GM06990 (cell line): ENCODE data around the gene RBFOX1.

Experiments used
- DNase-seq: peaks from one replicate; pipeline ENCODE4 v3.0.0-alpha.2; 2011; ENCODE audit not compliant: insufficient read length; ENCODE audit errors: extremely low read depth
- H3K27me3 ChIP-seq: replicated peaks from 2 replicates; pipeline ENCODE4 v1.6.0; 2011; ENCODE audit warnings: low read length; ENCODE audit not compliant: control insufficient read depth, insufficient read depth
- H3K36me3 ChIP-seq: 2 replicates; pipeline ENCODE4 v1.5.1; 2011; ENCODE audit warnings: low read length; ENCODE audit not compliant: control insufficient read depth, insufficient read depth
- H3K4me3 ChIP-seq: replicated peaks from 2 replicates; pipeline ENCODE4 v1.5.1; 2011; ENCODE audit warnings: low read depth, mild to moderate bottlenecking, control low read depth, low read length
- CTCF ChIP-seq: IDR thresholded peaks from 2 replicates; pipeline ENCODE4 v1.5.1; 2011; ENCODE audit warnings: low read length, control low read depth, mild to moderate bottlenecking, inconsistent platforms; ENCODE audit not compliant: insufficient read depth, poor library complexity, severe bottlenecking

Gene RBFOX1

GRCh38 chr16:7640334-7640733 lies 307.7 kb downstream of the RBFOX1 start:
- no peaks in the 10 kb centered on the region for H3K36me3 ChIP-seq
- H3K27me3 ChIP-seq = no peaks in the 10 kb centered on the region
- no peak for TF ChIP-seq CTCF
- DNase-seq = no peak
- no peak overlapping the region for H3K4me3 ChIP-seq

GRCh38 chr16:7644176-7644575 lies 311.5 kb downstream of the RBFOX1 start:
- DNase-seq = no peak
- no peak for TF ChIP-seq CTCF
- Histone ChIP-seq H3K27me3 (no peaks in the 10 kb centered on the region), H3K4me3 (no peak overlapping the region), H3K36me3 (no peaks in the 10 kb centered on the region)

- no peaks in the 10 kb centered on the region for H3K27me3 ChIP-seq
- no peaks in the 10 kb centered on the region for H3K36me3 ChIP-seq
- H3K4me3 ChIP-seq = no peak overlapping the region
- DNase-seq = no peak
- no peak for TF ChIP-seq CTCF
These were observed 312.2 kb downstream of the RBFOX1 start for GRCh38 chr16:7644811-7645210.

- no peaks in the 10 kb centered on the region for H3K36me3 ChIP-seq
- TF ChIP-seq CTCF = no peak
- no peaks in the 10 kb centered on the region for H3K27me3 ChIP-seq
- no peak for DNase-seq
- H3K4me3 ChIP-seq = no peak overlapping the region
These were observed 314.3 kb downstream of the RBFOX1 start for GRCh38 chr16:7646821-7647500.

GRCh38 chr16:7650431-7650830 lies 317.8 kb downstream of the RBFOX1 start:
- Histone ChIP-seq H3K4me3 (no peak overlapping the region), H3K27me3 (no peaks in the 10 kb centered on the region), H3K36me3 (no peaks in the 10 kb centered on the region)
- DNase-seq = no peak
- TF ChIP-seq CTCF = no peak
